Measurements from ENCODE around the gene EHD2.
A peak's percentile ranks its signal among the peaks of the same experiment; 100 is the strongest.
"Not testable (repeated sequence)": the region's sequence is repeated elsewhere in the genome, so short reads cannot be mapped to it uniquely, and the experiment has no call there.

The EHD2 gene

DNA sequence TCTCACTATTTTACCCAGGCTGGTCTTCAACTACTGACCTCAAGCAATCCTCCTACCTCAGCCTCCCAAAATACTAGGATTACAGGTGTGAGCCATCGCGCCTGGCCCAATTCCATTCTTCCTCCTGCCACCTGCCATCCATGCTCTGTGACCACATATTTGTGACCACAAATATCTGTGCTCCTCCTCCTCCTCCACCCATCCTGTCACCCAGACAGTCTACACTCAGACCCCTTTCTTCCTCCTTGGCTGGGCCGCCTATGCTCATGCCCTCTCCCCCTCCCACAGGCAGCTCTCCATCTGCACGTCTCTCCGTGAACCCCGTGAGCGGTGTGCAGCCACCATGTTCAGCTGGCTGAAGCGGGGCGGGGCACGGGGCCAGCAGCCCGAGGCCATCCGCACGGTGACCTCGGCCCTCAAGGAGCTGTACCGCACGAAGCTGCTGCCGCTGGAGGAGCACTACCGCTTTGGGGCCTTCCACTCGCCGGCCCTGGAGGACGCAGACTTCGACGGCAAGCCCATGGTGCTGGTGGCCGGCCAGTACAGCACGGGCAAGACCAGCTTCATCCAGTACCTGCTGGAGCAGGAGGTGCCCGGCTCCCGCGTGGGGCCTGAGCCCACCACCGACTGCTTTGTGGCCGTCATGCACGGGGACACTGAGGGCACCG, 3.2 kb downstream of the EHD2 start:
- DNase-seq, result no peak

- not testable (repeated sequence) for DNase-seq
These were observed 5.3 kb downstream of the EHD2 start for GRCh38 chr19:47718415-47719046.

- no peak for DNase-seq
These were observed 6.0 kb downstream of the EHD2 start for GRCh38 chr19:47719047-47719859.

- no peak for DNase-seq
These were observed 7.6 kb downstream of the EHD2 start for GRCh38 chr19:47720669-47721422.

DNA sequence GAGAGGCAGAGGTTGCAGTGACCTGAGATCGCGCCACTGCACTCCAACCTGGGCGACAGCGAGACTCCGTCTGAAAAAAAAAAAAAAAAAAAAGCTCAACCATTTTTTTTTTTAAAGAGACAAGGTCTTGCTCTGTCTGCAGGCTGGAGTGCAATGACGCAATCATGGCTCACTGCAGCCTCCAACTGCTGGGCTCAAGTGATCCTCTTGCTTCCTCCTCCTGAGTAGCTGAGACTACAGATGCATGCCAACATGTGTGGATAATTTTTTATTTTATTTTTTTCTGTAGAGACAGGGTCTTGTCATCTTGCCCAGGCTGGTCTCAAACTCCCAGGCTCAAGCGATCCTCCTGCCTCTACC, 10.3 kb downstream of the EHD2 start:
- peak; percentile 42 for DNase-seq

DNA sequence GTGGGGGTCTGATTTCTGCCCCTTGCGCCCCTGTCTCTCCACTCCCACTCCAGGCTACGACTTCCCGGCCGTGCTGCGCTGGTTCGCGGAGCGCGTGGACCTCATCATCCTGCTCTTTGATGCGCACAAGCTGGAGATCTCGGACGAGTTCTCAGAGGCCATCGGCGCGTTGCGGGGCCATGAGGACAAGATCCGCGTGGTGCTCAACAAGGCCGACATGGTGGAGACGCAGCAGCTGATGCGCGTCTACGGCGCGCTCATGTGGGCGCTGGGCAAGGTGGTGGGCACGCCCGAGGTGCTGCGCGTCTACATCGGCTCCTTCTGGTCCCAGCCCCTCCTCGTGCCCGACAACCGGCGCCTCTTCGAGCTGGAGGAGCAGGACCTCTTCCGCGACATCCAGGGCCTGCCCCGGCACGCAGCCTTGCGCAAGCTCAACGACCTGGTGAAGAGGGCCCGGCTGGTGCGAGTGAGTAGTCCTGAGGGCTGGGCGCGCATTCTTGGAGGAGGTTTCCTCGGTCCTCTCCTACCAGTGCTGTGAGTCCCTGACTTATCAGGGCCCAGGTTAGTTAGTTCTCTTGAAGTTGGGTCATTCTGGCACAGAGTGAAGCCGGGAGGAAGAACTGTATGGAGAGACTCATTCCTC, 12.7 kb downstream of the EHD2 start:
- DNase-seq, result peak; percentile 43

- DNase-seq, result no peak
These were observed 13.2 kb downstream of the EHD2 start for GRCh38 chr19:47726467-47726866.

DNA sequence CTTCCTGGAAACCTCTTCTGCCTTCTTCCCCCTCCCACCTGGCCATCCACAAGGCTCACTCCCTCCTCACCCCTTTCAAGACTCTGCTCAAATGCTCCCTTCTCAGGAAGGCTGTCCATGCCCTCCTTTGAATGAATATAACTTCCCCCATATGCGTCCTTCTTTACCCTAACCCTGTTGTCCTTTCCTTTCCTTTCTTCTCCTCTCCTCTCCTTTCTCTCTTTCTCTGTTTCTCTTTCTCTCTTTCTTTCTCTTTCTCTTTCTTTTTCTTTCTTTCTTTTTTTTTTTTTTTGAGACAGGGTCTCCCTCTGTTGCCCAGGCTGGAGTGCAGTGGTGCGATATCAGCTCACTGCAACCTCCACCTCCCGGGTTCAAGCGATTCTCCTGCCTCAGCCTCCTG, 15.1 kb downstream of the EHD2 start:
- not testable (repeated sequence) for DNase-seq

DNA sequence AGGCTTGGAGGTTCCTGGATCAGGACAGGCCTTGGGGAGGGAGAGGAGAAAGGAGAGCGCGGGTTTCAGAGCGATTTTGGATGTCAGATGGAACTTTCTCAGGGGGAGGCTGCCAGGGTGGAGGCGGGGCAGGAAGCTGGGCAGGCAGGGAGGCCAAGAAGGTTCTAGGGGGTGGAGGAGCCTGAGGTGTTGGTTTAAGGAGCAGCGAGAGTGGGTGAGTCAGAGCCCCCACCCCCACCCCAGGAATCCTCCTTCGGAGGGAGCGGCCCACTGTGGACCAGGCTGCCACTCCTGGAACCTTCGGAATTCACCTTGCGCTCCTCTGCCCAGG, 16.2 kb downstream of the EHD2 start:
- DNase-seq, result no peak

DNA sequence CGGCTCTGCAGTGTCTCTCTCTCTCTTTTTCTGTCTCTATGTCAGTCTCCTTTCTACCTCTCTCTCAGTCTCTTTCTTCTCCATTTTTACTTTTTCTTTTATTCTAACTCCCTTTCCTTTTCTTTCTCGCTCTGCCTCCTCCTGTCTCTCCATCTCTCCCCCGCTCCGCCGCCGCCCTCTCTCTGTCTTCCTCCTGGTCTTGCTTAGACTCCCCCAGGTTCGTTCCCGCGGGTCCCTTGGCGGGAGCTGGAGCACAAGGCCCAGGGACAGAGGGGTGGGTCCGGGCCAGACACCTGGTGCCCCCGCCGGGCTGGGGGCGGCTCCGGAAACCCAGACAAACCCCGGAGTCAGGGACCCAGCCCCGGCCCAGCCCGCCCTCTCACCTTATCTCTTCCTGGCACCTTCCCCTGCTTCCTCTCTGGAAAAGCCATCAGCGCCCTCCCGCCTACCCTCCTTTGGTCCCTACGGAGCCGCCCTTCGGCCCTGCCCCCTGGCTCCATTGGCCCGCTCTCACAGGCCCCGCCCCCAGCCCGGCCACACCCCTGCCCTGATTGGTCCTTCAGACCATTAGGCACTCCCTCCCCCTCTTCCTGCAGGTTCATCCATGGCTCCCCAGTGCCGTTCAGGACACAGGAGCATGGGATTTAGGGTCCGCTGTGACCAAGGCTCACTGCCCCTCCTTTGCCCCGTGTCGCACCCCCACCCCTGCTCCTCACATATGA, 16.7 kb downstream of the EHD2 start:
- DNase-seq, result peak; percentile 29

DNA sequence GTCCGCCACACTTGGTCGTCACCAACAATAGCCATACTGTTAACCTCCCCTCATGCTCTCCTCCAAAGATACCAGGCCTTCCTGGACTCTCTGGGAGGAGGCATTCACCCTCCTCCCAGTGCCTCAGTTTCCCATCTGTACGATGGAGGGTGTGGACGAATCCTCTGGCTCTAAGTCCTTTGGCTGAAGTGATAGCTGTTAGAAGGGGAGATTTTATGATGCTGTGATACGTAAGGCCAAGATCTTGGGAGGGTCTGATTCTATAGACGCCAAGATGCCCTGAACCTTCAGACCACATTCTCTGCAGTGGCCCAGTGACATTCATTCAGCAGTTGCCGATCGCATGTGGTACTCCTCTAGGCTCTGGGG, 17.3 kb downstream of the EHD2 start:
- DNase-seq, result no peak

GRCh38 chr19:47730910-47731309, 17.7 kb downstream of the EHD2 start:
- no peak for DNase-seq

GRCh38 chr19:47735131-47735530, 21.9 kb downstream of the EHD2 start:
- DNase-seq, result no peak

DNA sequence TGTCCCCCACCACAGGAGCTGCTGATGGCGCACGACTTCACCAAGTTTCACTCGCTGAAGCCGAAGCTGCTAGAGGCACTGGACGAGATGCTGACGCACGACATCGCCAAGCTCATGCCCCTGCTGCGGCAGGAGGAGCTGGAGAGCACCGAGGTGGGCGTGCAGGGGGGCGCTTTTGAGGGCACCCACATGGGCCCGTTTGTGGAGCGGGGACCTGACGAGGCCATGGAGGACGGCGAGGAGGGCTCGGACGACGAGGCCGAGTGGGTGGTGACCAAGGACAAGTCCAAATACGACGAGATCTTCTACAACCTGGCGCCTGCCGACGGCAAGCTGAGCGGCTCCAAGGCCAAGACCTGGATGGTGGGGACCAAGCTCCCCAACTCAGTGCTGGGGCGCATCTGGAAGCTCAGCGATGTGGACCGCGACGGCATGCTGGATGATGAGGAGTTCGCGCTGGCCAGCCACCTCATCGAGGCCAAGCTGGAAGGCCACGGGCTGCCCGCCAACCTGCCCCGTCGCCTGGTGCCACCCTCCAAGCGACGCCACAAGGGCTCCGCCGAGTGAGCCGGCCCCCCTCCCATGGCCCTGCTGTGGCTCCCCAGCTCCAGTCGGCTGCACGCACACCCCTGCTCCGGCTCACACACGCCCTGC, 27.8 kb downstream of the EHD2 start:
- no peak for DNase-seq

DNA sequence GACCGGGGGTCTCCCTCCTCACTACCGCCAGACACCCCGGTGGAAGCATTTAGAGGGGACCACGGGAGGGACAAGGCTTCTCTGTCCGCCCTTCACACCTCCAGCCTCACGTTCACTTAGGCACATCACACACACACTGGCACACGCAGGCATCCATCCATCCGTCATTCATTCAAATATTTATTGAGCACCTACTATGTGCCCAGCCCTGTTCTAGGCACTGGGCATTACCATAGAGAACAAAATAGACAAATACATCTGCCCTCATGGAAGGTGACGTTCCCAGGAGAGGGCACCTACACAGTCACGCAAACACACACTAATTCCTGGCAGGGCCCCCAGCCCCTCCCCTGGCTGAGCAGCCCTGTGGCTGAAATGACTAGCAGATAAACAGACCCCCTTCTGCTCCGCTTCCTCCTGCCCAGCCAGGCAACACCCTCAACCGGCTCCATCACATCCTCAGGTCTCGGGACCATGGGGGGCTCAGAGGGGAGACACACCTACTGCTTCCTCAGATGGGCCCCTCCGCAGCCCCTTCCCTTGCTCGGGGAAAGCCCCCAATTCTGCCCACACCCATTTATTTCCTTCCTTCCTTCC, 28.4 kb downstream of the EHD2 start:
- DNase-seq, result no peak

DNA sequence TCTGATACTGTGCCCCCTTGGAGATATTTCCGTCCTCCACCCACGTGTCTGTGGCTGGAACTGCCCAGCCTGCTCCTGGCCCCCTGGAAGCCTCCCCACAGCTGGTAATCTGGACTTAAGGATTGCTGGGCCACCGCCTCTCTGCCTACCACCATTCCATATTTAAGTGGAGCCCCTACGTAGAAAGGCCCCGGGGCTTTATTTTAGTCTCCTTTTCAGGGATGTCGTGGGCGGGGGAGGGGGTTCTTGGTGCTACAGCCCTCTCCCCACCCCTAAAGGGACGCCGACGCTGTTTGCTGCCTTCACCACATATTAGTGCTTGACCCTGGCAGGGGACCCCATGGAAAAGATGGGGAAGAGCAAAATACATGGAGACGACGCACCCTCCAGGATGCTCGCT, 29.4 kb downstream of the EHD2 start:
- no peak for DNase-seq

DNA sequence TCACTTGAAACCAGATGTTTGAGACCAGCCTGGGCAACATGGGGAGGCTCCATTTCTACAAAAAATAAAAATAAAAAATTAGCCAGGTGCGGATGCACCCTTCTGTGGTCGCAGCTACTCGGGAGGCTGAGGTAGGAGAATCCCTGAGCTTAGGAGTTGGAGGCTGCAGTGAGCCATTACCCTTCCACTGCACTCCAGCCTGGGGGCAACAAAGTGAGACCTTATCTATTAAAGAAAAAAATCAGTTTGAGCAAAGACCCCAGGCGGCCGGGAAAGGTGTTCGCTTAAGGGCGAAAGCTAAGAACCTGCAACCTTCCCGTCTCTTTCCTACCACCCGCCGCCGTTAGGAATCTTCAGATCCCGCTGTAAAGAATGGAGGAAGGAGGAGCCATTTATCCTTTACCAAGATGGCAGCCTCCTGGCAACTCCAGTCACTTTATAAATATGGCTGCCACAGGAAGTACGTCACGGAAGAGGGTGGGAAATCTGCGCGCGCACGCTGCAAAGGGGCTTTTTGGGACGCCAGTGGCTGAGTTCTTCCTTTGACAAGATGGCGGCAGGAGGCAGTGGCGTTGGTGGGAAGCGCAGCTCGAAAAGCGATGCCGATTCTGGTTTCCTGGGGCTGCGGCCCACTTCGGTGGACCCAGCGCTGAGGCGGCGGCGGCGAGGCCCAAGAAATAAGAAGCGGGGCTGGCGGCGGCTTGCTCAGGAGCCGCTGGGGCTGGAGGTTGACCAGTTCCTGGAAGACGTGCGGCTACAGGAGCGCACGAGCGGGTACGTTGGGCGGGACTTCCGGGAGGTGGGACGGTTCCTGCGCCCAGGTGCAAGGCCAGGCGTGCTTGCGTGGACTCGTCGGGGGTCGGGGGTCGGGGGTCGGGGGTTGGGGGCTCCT, 32.0 kb downstream of the EHD2 start, which contains the start of gene NOP53:
Gene NOP53 (plus strand): TSS at position 537 of the 892 bp plus-strand sequence. CDS start 14 bp downstream, at position 551.
- DNase-seq, result peak; percentile 95

GRCh38 chr19:47746129-47746528, 32.9 kb downstream of the EHD2 start:
- DNase-seq, result not testable (repeated sequence)

- no peak for DNase-seq
These were observed 36.1 kb downstream of the EHD2 start for GRCh38 chr19:47749326-47749725.

DNA sequence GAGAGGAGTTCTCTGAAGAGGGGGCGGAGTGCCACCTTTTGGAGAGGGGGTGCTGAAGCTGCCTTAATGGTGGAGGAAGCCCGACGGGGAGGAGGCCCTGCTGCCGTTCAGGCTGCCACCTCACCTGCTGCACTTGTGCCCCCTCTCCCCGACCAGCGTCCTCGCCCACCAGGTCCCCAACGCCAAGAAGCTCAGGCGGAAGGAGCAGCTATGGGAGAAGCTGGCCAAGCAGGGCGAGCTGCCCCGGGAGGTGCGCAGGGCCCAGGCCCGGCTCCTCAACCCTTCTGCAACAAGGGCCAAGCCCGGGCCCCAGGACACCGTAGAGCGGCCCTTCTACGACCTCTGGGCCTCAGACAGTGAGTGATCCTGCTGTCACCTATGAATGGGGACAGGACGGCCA, 37.5 kb downstream of the EHD2 start:
- no peak for DNase-seq

Measured in NCI-H1105 treated with DMSO at 0.1 percent for 48 hours (cell line).